HG03066 (cell line): ENCODE data around the gene RHBDL1.

ENCODE experiments used
- ATAC-seq: cut with Tn5 transposase; IDR thresholded peaks from one replicate; pipeline ENCODE4 v1.9.1; 2021; ENCODE audit warnings: low read depth; ENCODE audit not compliant: unreplicated experiment

RHBDL1 gene

DNA sequence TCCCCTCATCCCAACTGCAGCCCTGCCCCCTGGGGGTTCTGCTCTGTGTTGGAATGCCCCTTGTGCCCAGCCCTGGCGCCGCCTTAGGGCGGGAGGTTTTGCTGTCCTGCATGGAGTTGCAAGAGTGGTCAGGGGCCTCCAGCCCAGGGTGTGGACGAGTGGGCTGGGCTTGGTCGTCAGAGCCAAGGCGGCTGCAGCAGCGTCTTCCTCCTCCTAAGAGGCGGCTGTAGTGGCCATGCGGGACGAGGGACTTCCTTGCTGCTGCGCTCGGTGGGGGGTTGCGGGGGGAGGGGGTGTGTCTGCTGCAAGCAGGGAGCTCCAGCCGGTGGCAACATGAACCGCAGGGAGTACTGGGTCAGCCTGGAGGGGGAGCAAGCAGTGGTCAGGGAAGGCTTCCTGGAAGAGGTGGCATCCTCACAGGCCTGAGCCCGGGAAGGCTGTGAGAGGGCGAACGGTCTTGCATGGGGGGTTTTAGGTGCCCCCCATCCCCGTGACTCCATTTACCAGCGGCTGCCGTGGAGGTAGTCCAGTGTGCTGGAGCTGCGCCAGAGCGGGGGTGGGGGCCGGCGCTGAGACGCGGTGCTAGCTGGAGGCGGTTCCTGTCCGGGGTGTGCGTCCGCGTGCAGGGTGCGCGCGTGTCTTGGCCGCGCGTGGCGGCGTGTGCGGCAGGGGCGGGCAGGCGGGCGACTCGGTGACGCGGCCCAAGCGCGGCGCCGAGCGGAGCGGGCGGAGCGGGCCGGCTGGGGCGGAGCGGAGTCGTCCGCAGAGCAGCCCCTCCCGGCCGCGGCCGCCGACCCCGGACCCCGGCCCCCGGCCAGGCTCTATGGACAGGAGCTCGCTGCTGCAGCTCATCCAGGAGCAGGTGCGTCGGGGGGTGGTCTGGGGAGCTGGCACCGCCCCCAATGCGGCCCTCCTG is at the start of gene RHBDL1:
RHBDL1 (plus strand) TSS at position 704 of the 916 bp plus-strand sequence; CDS start at position 824, 120 bp downstream.
- ATAC-seq = no peak

DNA sequence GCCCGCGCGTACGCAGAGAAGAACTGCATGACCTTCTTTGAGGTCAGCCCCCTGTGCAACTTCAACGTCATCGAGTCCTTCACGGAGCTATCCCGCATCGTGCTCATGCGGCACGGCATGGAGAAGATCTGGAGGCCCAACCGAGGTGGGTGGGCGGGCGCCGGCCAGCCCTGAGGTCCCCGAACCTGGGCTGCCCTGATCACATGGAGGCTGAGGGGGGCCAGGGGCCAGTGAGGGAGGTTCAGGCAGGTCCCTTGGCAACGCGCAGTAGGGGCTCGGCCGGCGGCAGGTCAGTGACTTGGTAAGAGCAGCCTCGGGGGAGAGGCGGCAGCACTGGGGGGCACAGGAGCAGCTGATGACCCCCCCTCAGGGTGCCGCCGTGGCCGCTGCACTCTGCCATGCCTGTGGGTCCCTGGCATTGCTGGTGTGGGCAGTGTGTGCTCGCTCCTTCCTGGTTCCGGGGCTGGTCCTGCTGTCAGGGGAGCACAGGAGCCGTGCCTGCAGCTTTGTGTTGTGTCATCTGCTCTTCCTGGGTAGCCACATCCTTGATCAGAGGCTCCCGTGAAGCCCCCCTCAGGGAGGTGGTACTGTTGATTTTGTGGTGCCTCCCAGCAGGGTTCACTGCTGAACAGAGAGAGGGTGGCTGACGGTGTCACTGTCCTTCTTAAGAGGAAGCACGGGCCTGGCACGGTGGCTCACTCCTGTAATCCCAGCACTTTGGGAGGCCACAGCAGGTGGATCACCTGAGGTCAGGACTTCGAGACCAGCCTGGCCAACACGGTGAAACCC is 49.3 kb upstream of the RHBDL1 start:
- ATAC-seq = no peak

DNA sequence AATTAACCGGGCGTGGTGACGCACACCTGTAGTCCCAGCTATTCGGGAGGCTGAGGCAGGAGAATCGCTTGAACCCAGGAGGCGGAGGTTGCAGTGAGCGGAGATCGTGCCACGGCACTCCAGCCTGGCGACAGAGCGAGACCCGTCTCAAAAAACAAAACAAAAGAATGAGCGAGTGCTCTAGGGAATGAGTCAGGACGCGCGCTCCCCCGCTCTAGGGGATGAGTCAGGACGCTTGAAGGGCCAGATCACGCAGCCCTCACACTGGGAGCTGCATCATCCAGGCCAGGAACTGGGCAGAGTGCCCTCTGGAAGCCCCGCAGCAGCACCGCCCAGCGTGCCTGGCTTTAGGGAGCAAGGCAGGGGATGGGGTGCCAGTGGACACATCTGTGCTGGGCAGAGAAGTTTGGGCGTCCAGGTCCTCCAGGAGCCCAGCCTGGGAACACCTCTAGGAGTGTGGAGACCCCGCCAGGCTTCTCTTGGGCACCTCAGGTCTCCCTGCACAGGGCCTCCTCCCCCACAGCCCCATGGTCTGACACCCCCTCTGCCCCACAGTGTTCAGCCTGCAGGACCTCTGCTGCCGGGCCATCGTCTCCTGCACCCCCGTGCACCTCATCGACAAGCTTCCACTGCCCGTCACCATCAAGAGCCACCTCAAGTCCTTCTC is 48.6 kb upstream of the RHBDL1 start:
- ATAC-seq = no peak

DNA sequence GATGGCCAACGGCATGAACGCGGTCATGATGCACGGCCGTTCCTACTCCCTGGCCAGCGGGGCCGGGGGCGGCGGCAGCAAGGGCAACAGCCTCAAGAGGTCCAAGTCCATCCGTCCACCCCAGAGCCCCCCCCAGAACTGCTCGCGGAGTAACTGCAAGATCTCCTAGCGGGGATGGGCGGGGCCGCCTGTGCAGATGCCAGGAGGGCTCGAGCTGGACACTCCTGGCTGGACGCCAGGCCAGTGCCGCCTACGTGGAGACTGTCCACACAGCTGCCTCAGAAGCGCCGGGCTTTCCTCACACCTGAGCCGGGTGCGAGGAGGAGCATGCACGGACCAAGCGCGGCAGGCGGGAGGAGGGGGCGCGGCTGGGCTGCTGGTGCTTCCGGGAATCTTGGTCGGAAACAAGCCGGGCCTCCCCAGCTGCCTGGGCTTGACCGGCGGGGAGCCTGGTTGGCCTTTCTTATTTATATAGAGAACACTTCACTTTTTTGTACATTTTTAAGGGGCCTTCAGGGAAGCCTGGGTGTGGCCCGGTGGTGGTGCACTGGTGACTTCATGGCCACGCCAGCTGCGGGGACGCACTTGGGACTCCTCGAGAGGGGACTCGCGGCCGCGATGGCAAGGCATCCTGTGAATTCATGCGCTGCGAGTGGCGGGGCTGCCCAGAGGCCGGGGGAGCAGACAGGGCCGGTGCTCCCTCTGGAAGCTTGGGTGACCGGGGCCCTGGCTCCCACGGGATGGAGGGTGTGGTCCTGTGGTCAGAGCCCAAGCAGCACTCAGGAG is 47.8 kb upstream of the RHBDL1 start:
- ATAC-seq = no peak

DNA sequence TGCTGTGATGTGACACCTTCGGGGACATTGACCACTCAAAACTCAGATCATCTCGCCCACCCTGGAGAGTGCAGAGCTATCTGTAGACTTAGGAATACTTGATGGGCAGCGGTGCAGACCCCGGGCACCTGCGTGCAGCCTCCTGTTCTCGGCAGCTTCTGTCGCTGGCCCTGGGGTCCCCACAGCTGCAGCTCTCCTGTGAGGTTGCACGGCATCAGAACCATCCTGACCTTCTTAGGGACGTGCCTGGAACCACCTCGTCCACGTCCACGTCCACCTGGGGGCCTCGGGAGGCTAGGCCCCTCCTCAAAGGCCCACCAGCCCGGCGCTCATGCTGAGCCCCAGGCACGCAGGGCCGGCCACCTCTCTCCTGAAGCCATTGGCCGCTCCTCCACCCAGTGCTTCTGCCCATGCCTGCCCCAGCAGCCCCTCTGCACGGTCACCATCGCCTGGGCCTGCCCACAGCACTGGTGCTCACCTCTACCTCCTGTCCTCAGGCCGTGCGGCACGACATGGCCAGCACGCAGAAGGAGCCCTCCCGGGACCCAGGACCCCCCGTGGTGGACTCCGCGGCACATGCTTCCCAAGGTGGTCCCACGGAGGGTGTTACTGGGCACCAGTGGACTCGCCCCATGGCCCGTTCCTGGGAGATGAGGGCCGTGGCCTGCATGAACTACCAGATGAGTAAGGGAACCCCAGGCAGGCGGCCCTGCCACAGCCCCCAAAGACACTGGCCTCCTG is 47.0 kb upstream of the RHBDL1 start:
- no peak for ATAC-seq

DNA sequence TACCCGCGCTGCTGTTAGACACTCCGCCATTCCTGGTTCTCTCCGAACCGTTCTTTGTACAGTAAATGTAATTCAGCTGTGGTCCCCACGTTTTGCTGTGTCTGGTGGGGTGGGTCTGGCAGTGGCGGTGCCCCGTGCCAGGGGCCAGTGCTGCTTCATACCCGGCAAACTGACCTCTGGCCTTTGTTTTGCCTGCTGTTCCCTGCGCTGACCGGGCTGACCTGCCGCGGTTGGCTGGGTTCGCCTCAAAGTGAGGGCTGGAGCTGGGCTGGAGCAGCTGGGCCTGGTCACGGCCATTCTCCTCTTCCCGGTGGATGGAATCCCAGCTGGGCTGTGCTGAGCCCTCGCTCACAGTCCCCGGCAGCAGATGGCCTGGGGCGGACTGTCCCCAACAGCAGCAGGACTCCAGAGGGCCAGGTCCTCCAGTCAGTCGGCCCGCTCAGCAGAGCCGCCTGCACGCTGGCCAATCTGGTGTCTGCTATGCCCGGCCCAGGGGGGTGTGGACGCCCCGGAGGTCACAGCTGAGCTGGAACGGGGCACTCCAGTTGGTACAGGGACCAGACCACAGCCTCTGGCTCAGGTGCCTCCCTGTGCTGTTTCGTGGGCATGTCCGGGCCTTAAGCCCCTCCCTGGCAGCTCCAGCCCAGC is 46.2 kb upstream of the RHBDL1 start:
- no peak for ATAC-seq

DNA sequence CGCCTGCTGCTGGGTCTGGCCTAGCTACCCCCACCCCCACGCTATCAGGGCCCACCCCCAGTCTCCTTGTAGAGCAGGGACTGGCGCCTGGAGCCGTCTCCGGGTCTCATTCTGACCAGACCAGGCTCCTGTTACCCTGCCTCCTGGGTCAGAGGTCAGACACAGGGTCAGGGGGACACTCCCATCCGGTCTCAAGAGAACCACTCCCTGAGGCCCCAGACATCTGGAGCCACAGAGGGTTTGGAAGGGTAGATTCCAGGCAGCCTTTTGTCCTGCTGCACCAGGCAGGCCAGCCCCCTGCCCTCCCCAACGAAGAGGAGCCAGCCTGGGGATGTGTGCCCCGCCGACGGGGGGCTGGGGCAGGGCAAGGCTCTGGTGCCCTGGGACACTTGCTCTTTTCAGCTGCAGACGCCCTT is 45.6 kb upstream of the RHBDL1 start:
- no peak for ATAC-seq

DNA sequence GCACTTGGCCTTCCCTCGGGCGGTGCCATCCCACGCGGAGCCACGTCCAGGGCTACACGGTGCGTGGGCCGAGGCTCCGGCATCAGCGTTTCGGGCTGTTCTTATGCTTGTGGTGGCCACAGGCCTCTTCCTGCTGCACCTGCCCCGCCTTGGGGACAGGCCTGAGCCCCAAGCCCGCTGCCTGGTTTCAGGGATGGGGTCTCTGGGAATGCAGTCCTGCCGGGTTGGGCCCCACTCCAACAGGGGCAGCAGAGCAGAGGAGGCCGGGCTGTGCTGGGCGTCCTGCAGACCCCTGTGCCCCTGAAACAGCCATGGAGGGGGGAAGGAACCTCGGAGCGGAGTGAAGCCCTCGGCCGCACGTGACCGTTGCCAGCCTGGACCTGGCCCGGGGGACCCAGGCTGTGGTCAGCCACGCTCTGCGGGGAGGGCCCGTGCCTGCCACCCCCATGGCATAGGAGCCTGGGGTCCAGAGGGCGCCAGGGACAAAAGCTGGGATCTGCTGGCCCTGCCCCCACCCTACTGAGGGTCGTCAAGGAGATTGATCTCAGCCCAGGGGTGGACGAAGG is 45.1 kb upstream of the RHBDL1 start:
- no peak for ATAC-seq

DNA sequence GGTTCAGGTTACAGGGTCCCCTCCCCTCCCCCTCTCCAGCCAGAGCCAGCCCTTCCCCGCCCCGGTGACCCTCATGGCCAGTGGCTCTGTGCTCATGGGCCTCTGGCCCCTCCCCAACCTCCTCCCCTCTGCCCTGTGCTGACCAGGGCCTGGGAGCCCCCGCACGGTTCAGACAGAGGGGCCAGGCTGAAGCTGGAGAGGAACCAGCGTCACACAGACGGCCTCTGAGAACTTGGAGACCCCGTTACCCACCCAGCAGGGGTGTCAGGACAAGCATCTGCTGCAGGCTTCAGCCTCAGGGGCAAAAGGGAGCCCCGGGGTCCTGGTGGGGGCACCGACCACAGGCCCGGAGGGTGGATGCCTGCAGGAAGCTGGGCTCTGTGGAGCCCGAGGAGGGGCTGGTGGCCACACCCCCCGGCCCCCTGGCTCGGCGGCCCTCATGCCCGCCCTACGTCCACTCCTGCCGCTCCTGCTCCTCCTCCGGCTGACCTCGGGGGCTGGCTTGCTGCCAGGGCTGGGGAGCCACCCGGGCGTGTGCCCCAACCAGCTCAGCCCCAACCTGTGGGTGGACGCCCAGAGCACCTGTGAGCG is 44.6 kb upstream of the RHBDL1 start, which contains the start of gene WFIKKN1:
WFIKKN1 (plus strand) TSS at position 171 of the 591 bp plus-strand sequence; CDS start at position 440, 269 bp downstream.
- ATAC-seq = no peak

DNA sequence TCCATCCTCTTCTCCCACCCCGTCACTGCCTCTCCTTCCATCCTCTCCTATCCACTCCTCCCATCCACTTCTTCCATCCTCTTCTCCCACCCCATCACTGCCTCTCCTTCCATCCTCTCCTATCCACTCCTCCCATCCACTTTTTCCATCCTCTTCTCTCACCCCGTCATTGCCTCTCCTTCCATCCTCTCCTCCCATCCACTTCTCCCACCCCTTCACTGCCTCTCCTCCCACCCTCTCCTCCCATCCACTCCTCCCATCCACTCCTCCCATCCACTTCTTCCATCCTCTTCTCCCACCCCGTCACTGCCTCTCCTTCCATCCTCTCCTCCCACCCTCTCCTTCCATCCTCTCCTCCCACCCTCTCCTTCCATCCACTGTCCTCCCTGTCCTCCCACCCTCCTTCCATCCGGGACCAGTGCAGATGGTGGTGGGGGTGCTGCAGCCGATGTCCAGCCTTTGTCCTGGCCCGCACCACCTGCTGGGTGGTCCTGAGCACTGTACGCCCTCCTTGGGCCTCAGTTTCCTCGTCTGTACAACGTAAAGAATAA is 43.6 kb upstream of the RHBDL1 start:
- ATAC-seq = no peak

DNA sequence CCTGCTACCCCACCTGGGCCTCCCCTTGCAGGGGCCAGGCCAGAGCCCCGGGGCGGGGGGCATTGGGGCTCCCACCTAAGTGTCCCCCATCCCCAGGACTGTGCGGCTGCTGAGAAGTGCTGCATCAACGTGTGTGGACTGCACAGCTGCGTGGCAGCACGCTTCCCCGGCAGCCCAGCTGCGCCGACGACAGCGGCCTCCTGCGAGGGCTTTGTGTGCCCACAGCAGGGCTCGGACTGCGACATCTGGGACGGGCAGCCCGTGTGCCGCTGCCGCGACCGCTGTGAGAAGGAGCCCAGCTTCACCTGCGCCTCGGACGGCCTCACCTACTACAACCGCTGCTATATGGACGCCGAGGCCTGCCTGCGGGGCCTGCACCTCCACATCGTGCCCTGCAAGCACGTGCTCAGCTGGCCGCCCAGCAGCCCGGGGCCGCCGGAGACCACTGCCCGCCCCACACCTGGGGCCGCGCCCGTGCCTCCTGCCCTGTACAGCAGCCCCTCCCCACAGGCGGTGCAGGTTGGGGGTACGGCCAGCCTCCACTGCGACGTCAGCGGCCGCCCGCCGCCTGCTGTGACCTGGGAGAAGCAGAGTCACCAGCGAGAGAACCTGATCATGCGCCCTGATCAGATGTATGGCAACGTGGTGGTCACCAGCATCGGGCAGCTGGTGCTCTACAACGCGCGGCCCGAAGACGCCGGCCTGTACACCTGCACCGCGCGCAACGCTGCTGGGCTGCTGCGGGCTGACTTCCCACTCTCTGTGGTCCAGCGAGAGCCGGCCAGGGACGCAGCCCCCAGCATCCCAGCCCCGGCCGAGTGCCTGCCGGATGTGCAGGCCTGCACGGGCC is 42.8 kb upstream of the RHBDL1 start:
- ATAC-seq = no peak

DNA sequence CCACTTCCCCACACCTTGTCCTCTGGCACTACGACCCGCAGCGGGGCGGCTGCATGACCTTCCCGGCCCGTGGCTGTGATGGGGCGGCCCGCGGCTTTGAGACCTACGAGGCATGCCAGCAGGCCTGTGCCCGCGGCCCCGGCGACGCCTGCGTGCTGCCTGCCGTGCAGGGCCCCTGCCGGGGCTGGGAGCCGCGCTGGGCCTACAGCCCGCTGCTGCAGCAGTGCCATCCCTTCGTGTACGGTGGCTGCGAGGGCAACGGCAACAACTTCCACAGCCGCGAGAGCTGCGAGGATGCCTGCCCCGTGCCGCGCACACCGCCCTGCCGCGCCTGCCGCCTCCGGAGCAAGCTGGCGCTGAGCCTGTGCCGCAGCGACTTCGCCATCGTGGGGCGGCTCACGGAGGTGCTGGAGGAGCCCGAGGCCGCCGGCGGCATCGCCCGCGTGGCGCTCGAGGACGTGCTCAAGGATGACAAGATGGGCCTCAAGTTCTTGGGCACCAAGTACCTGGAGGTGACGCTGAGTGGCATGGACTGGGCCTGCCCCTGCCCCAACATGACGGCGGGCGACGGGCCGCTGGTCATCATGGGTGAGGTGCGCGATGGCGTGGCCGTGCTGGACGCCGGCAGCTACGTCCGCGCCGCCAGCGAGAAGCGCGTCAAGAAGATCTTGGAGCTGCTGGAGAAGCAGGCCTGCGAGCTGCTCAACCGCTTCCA is 42.0 kb upstream of the RHBDL1 start:
- no peak for ATAC-seq

DNA sequence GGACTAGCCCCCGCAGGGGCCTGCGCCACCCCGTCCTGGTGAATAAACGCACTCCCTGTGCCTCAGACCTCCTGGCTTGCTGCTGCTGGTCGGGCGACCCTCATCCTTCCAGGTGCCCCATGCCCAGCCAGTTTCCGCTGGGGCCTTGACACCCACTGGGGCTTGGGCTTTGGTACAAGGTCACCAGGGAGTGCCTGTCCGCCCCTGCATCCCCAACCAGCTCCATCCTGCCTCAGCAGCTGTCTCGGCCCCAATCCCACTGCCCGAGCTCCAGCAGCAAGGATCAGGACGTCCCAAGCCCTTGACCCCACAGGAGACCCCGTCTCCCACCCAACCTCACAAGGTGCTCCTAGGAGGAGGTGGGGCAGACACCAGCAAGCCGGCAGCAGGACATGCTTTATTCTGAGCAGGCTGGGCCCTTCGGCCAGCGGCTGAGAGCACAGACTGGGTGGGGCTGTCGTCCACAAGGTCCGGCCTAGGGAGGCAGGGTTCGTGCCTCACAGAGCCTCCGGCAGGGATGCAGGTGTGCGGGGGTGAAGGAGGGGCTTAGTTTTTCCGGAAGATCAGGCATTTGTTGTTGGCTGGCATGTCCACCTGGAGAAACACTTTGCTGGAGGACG is 41.3 kb upstream of the RHBDL1 start:
- ATAC-seq = no peak

DNA sequence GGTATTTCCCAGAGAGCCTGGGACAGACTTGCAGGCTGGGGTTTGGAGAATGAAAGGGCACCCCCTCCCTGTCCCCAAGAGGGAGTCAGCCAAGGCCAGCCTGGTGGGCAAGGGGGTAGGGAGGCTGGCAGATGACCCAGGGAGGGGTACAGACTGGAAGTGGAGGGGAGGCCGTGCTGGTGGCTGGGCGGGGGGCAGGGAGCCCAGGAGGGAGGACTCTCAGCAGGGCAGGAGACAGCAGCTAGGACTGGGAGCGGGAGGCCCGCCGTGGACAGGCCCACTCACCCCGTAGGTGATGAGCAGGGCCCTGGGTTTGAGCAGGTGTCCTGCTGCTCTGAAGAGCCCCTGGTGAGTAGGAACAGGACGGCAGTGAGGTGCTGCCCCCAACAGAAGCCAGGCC is 40.5 kb upstream of the RHBDL1 start:
- ATAC-seq = no peak

DNA sequence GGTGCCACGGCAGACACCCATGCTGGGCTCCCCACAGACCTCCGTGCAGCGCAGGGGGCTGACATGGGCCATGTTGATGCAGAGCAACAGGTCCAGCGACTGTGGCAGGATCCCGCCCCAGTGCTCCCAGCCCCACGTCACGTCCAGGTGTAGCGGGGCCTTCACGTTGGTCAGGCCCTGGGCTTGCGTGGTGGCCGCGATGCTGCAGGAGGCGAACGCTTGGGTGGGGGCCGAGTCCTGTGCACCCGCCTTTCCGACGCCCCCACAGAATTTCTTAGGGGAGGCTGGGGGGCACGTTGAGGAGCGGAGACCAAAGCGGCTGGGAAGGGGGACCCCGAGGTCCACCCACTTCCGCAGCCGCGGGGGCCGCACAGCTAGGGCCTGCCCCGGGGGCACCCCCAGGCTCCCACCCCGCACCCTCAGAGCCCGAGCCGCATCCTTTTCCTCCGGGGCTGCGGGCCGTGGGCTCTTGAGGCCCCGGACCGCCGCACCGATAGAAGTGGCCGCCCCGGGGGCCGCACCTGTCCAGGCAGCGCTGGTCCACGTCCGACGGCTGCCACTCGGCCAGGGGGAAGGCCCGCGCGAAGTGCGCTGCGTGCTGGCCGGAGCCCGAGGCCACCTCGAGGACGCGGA is 39.8 kb upstream of the RHBDL1 start:
- ATAC-seq = no peak
